Measurements from ENCODE around the gene PPP1R15B. TPM values are rescaled to one million over a fixed set of nuclear protein-coding genes. Genes with fewer than 3 reads are reported as not detected.
"Not testable (repeated sequence)": the region's sequence is repeated elsewhere in the genome, so short reads cannot be mapped to it uniquely, and the experiment has no call there.

PPP1R15B gene
- total RNA-seq, 1 donor from 2014 or later = 57.5 TPM

- Mint-ChIP-seq H3K9me3 (no peaks in the 10 kb centered on the region), H3K27me3 (ENCODE audit: low read depth) (no peaks in the 10 kb centered on the region), H3K4me1 (peaks cover 2% of the 10 kb centered on the region), H3K27ac (no peak overlapping the region), H3K4me3 (no peak overlapping the region), H3K36me3 (peaks cover 50% of the 10 kb centered on the region)
- DNase-seq (ENCODE audit: low spot score in 2 of 2, unreplicated experiment in 2 of 2) = no peak
- no peak for TF ChIP-seq CTCF (IDR thresholded peaks at IDR 0.05; ENCODE audit: unreplicated experiment)
These were observed 18.1 kb upstream of the PPP1R15B start for GRCh38 chr1:204429746-204430145.

GRCh38 chr1:204426971-204427701 lies 15.5 kb upstream of the PPP1R15B start:
- Mint-ChIP-seq H3K9me3 (no peaks in the 10 kb centered on the region), H3K36me3 (peaks cover 34% of the 10 kb centered on the region), H3K27me3 (ENCODE audit: low read depth) (no peaks in the 10 kb centered on the region), H3K27ac (no peak overlapping the region), H3K4me1 (peaks cover 2% of the 10 kb centered on the region), H3K4me3 (no peak overlapping the region)
- no peak for DNase-seq (ENCODE audit: low spot score in 2 of 2, unreplicated experiment in 2 of 2)
- no peak for TF ChIP-seq CTCF (IDR thresholded peaks at IDR 0.05; ENCODE audit: unreplicated experiment)

DNA sequence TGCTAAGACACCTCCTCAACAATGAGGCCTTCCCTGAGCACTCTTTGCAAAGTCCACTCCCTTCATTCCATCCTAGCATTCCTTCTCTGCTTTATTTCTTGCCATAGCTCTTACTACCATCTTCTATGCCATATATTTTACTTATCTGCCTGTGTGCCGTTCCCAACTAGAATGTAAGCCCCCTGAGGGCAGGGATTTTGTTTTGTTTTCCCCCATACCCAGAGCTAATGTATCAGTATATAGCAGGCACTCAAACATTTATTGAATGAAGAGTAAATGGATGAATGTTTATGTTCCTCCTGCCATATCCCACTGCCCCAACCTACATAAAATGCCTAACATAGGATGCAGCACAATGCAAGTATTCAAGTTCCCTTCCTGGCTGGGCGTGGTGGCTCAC lies 14.9 kb upstream of the PPP1R15B start:
- Mint-ChIP-seq H3K36me3 (peaks cover 29% of the 10 kb centered on the region), H3K27me3 (ENCODE audit: low read depth) (no peaks in the 10 kb centered on the region), H3K4me3 (no peak overlapping the region), H3K4me1 (no peaks in the 10 kb centered on the region), H3K9me3 (no peaks in the 10 kb centered on the region), H3K27ac (no peak overlapping the region)
- TF ChIP-seq CTCF (IDR thresholded peaks at IDR 0.05; ENCODE audit: unreplicated experiment) = no peak
- DNase-seq (ENCODE audit: low spot score in 2 of 2, unreplicated experiment in 2 of 2) = no peak

DNA sequence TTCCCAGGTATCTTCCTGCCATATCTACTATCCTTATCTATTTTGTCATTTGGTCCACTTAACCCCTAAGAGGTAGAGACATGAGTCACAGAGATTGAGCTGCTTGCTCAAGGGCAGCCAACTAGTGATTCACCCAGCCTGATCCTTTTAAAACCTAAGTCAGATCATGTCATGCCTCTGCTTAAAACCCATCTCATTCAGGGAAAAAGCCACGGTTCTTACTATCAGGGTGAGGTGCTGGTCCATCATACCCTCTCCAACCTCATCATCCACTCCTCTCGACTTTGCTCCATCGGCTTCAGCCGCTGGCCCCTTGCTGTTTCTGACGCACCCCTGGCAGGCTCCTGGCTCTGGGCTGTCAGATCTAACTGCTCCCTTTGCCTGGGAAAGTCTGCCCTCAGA lies 14.4 kb upstream of the PPP1R15B start:
- Mint-ChIP-seq H3K36me3 (peaks cover 25% of the 10 kb centered on the region), H3K4me3 (no peak overlapping the region), H3K4me1 (no peaks in the 10 kb centered on the region), H3K27ac (no peak overlapping the region), H3K27me3 (ENCODE audit: low read depth) (no peaks in the 10 kb centered on the region), H3K9me3 (no peaks in the 10 kb centered on the region)
- DNase-seq (ENCODE audit: low spot score in 2 of 2, unreplicated experiment in 2 of 2) = no peak
- no peak for TF ChIP-seq CTCF (IDR thresholded peaks at IDR 0.05; ENCODE audit: unreplicated experiment)

GRCh38 chr1:204424621-204425020 lies 13.0 kb upstream of the PPP1R15B start:
- H3K36me3 Mint-ChIP-seq = peaks cover 23% of the 10 kb centered on the region
- no peak overlapping the region for H3K4me3 Mint-ChIP-seq
- peaks cover 7% of the 10 kb centered on the region for H3K4me1 Mint-ChIP-seq

GRCh38 chr1:204422061-204422705 lies 10.6 kb upstream of the PPP1R15B start:
- Mint-ChIP-seq H3K36me3 (peaks cover 12% of the 10 kb centered on the region), H3K4me1 (peaks cover 27% of the 10 kb centered on the region)
- not testable (repeated sequence) for H3K9me3 Mint-ChIP-seq; H3K4me3 Mint-ChIP-seq; DNase-seq (ENCODE audit: low spot score in 2 of 2, unreplicated experiment in 2 of 2); H3K27ac Mint-ChIP-seq; H3K27me3 Mint-ChIP-seq (ENCODE audit: low read depth)

More at GRCh38 chr1:204424621-204425020, 13.0 kb upstream of the PPP1R15B start:
- TF ChIP-seq CTCF (IDR thresholded peaks at IDR 0.05; ENCODE audit: unreplicated experiment) = no peak
- H3K9me3 Mint-ChIP-seq = no peaks in the 10 kb centered on the region
- H3K27me3 Mint-ChIP-seq (ENCODE audit: low read depth) = no peaks in the 10 kb centered on the region
- DNase-seq (ENCODE audit: low spot score in 2 of 2, unreplicated experiment in 2 of 2) = no peak
- no peak overlapping the region for H3K27ac Mint-ChIP-seq

All from mesothelial cell of epicardium (in vitro differentiated cells).